Ectodermal cell (in vitro differentiated cells): ENCODE data around the gene AFF4.
"Not testable (repeated sequence)": the region's sequence is repeated elsewhere in the genome, so short reads cannot be mapped to it uniquely, and the experiment has no call there.

Experiments used
- H3K27ac ChIP-seq: 2 replicates; pipeline ENCODE4 v1.7.0; 2013; ENCODE audit warnings: mild to moderate bottlenecking, low read depth, low read length; ENCODE audit not compliant: insufficient read depth, poor library complexity, severe bottlenecking
- H3K27me3 ChIP-seq: 2 replicates; pipeline ENCODE4 v1.7.0; 2013; ENCODE audit warnings: mild to moderate bottlenecking, low read length; ENCODE audit not compliant: insufficient read depth, control insufficient read depth, poor library complexity, severe bottlenecking
- H3K36me3 ChIP-seq: one replicate; pipeline ENCODE4 v1.7.0; 2013; ENCODE audit warnings: low read length; ENCODE audit not compliant: control insufficient read depth, insufficient read depth
- H3K4me1 ChIP-seq: one replicate; pipeline ENCODE4 v1.7.0; 2013; ENCODE audit warnings: low read length; ENCODE audit not compliant: control insufficient read depth, insufficient read depth
- H3K4me3 ChIP-seq: 2 replicates; pipeline ENCODE4 v1.7.0; 2013; ENCODE audit warnings: low read depth, low read length, control low read depth; ENCODE audit not compliant: insufficient read depth
- H3K9me3 ChIP-seq: 2 replicates; pipeline ENCODE4 v1.7.0; 2013; ENCODE audit warnings: mild to moderate bottlenecking, low read length, moderate library complexity; ENCODE audit not compliant: control insufficient read depth
- WGBS, 2 experiments: methylation state at CpG; one replicate each; pipeline ENCODE4 v1.1.7; 2013; ENCODE audit warnings: missing lambda C conversion rate in 2 of 2; 5-methylcytosine and 5-hydroxymethylcytosine counted together

Gene AFF4

DNA sequence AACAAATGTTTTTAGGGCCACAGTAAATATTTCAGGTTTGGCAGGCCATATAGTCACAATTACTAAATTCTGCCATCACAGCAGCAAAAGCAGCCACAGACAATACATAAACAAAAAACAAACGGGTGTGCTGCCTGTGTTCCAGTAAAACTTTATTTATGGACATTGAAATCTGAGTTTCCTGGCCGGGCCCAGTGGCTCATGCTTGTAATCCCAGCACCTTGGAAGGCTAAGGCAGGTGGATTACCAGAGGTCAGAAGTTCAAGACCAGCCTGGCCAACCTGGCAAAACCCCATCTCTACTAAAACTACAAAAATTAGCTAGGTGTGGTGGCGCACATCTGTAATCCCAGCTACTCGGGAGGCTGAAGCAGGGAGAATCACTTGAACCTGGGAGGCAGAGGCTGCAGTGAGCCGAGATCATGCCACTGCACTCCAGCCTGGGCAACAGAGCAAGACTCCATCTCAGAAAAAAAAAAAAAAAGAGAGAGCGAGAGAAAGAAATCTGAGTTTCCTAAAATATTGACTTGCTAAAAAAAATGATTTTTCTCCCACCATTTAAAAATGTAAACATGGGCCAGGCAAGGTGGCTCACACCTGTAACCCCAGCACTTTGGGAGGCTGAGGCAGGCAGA is 7.2 kb downstream of the AFF4 start:
- not testable (repeated sequence) for H3K36me3 ChIP-seq, H3K27me3 ChIP-seq, H3K9me3 ChIP-seq, H3K4me3 ChIP-seq, H3K4me1 ChIP-seq, H3K27ac ChIP-seq
- 91 to 96% methylated on average over 5 to 6 of the region's 6 CpGs for WGBS, 2 experiments

DNA sequence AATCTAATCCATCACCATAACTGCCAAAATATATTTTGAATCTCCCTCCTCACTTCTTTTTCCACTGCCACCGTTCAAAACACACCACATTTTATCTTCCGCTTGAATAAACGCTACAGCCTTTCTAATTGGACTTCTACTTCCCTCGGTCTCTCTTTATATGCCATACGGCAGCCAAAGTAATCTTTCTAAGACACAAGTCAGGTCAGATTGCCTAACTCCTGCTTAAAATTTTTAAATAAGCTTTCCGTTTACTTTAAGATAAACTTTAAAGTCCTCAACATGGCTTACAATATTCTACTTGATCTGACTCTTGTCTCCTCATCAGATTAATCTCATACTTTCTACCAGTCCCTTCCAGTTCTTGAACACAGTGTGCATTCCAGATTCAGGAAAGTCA is 9.7 kb downstream of the AFF4 start:
- Histone ChIP-seq H3K27me3 (no peaks in the 10 kb centered on the region), H3K36me3 (peaks cover 4% of the 10 kb centered on the region), H3K4me1 (no peaks in the 10 kb centered on the region), H3K9me3 (no peaks in the 10 kb centered on the region), H3K27ac (no peak overlapping the region), H3K4me3 (no peak overlapping the region)
- WGBS, 2 experiments, result 85 to 89% methylated on average over 6 of the region's 6 CpGs

DNA sequence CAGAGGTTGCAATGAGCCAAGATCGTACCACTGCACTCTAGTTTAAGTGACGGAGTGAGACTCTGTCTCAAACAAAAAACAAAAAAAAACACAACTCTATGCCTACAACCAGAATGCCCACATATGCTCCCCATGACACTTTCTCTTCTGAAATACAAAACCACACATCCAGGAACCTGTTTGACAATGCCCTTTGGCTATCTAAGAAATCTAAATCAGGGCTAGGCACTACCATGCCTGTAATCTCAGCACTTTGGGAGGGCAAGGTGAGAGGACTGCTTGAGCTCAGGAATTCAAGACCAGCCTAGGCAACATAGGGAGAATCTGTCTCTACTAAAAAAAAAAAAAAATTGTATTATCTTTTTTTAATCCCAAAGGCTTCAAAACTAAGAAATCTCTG is 10.6 kb downstream of the AFF4 start:
- no peak overlapping the region for H3K4me3 ChIP-seq
- H3K36me3 ChIP-seq, result peaks cover 4% of the 10 kb centered on the region
- no peaks in the 10 kb centered on the region for H3K9me3 ChIP-seq
- H3K27ac ChIP-seq, result no peak overlapping the region
- WGBS, 2 experiments, result 94 to 95% methylated on average over 2 of the region's 2 CpGs
- H3K4me1 ChIP-seq, result no peaks in the 10 kb centered on the region
- H3K27me3 ChIP-seq, result no peaks in the 10 kb centered on the region

DNA sequence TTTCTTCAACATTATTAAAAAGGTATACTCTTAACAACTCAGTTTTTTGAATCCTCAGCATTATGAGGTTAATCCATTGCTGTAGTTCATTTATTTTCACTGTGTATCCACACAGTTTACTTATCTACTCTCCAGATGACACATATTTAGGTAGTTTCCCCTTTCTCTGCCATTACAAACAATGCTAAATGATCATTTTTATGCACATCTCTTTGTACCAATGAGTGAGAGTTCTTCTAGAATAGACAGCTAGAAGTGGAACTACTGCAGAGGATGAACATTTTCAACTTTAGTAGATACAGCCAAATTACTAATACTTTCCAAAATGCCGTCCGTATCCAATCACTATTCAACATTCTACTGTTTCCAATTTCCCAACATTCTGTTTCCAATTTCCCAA is 11.5 kb downstream of the AFF4 start:
- Histone ChIP-seq H3K27ac (no peak overlapping the region), H3K9me3 (no peaks in the 10 kb centered on the region), H3K4me3 (no peak overlapping the region), H3K36me3 (peaks cover 4% of the 10 kb centered on the region), H3K27me3 (no peaks in the 10 kb centered on the region), H3K4me1 (no peaks in the 10 kb centered on the region)
- WGBS, 2 experiments, result 91 to 98% methylated on average over 2 of the region's 2 CpGs

DNA sequence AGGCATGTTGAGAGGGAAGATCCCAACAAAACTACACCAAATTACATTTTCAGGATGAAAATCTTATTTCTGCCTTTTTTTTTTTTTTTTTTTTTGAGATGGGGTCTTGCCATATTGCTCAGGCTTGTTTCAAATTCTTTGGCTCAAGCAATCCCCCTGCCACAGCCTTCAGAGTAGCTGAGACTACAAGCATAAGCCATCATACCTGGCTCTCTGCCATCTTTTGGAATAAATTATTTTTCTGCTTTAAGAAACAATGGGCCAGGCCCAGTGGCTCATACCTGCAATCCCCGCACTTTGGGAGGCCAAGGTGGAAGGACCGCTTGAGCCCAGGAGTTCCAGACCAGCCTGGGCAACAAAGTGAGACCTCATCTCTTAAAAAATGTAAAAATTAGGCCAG is 14.3 kb downstream of the AFF4 start:
- no peaks in the 10 kb centered on the region for H3K9me3 ChIP-seq
- no peaks in the 10 kb centered on the region for H3K27me3 ChIP-seq
- no peaks in the 10 kb centered on the region for H3K36me3 ChIP-seq
- WGBS, 2 experiments, result 94 to 96% methylated on average over 2 of the region's 2 CpGs
- no peaks in the 10 kb centered on the region for H3K4me1 ChIP-seq
- no peak overlapping the region for H3K27ac ChIP-seq
- H3K4me3 ChIP-seq, result no peak overlapping the region

DNA sequence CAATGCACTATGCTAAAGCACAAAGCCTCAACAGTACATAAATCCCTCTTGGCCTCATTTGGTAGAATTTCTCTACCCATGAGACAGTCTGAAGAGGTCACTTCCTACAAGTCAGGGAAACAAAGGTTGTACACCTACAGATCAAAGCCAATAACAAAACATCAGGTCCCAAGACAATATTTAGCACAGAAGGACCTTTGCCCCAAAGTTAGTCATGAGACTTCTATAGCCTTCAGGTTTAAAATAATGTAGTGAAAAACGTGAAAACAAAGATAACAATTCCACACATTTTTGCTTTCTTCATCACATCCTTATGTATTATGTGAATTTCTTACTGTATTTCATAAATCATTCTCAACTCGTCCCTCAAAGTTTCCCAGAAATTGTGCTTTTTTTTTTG is 15.8 kb downstream of the AFF4 start:
- no peaks in the 10 kb centered on the region for H3K27me3 ChIP-seq
- no peak overlapping the region for H3K27ac ChIP-seq
- WGBS, 2 experiments, result 85 to 90% methylated on average over 2 of the region's 2 CpGs
- H3K4me3 ChIP-seq, result no peak overlapping the region
- no peaks in the 10 kb centered on the region for H3K9me3 ChIP-seq
- no peaks in the 10 kb centered on the region for H3K4me1 ChIP-seq
- no peaks in the 10 kb centered on the region for H3K36me3 ChIP-seq

DNA sequence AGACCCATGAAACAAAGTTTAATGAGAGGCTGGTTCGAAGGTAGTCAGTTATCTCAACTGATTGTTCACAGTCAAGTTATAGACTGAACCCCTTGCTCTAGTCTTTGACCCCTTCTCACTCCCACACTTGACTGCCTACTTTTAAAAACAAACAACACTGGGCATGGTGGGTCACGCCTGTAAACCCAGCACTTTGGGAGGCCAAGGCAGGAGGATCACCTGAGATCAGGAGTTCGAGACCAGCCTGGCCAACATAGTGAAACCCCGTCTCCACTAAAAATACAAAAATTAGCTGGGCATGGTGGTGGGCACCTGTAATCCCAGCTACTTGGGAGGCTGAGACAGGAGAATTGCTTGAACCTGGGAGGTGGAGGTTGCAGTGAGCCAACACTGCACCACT is 18.1 kb downstream of the AFF4 start:
- not testable (repeated sequence) for H3K27me3 ChIP-seq, H3K9me3 ChIP-seq, H3K36me3 ChIP-seq, H3K4me3 ChIP-seq, H3K4me1 ChIP-seq, H3K27ac ChIP-seq
- 88 to 95% methylated on average over 4 of the region's 4 CpGs for WGBS, 2 experiments

DNA sequence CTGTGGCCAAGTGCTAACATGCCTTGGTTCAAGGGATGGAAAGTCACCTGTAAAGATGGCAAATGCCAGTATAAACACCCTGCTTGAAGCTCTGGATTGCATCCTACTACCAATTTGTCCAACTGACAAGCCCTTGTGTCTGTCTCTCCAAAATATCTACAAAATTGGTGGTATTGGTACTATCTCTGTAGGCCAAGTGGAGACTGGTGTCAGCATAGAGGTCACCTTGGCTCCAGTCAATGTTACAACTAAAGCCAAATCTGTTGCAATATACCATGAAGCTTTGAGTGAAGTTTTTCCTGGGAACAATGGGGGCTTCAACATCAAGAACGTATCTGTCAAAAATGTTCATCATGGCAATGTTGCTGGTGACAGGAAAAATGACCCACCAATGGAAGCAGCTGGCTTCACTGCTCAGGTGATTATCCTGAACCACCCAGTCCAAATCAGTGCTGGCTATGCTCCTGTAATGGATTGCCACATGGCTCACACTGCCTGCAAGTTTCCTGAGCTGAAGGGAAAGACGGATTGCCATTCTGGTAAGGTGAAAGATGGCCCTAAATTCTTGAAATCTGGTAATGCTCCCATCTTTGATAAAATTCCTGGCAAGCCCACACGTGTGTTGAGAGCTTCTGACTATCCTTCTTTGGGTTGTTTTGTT is 19.9 kb downstream of the AFF4 start:
- H3K27ac ChIP-seq, result no peak overlapping the region
- 94 to 96% methylated on average over 3 of the region's 3 CpGs for WGBS, 2 experiments
- H3K4me1 ChIP-seq, result no peaks in the 10 kb centered on the region
- H3K9me3 ChIP-seq, result no peaks in the 10 kb centered on the region
- no peak overlapping the region for H3K4me3 ChIP-seq
- no peaks in the 10 kb centered on the region for H3K36me3 ChIP-seq
- H3K27me3 ChIP-seq, result no peaks in the 10 kb centered on the region

DNA sequence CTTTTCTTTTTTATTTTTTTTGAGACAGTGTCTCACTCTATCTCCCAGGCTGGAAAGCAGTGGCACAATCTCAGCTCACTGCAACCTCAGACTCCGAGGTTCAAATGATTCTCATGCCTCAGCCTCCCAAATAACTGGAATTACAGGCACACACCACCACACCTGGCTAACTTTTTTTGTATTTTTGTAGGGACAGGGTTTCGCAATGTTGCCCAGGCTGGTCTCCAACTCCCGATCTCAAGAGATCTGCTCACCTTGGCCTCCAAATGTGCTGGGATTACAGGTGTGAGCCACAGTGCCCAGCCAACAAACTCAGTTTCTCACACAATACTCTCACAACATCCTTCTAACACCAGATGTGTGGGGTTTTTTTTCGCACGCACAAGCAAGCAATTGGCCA is 22.1 kb downstream of the AFF4 start:
- 93 to 95% methylated on average over 5 of the region's 5 CpGs for WGBS, 2 experiments

DNA sequence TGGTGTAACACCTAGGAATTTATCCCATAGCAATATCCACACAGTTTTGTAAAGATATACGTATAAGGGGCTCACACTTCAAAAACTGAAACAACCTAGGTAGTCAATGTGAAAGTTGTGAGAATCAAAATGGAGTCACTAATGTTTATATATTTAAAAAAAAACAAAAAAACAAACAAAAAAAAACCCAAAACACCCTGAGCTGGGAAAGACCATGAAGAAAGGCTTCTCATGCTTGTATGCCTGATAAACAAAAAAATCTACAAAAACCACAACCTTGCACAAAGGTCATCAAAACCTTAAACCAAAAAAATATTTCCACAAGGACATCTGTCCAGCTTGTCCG is 35.4 kb downstream of the AFF4 start:
- Histone ChIP-seq H3K27ac (no peak overlapping the region), H3K36me3 (peaks cover 39% of the 10 kb centered on the region), H3K4me1 (no peaks in the 10 kb centered on the region), H3K4me3 (no peak overlapping the region), H3K27me3 (no peaks in the 10 kb centered on the region), H3K9me3 (no peaks in the 10 kb centered on the region)
- 96 to 100% methylated on average over 1 of the region's 2 CpGs for WGBS, 2 experiments

More for the DNA sequence above, 22.1 kb downstream of the AFF4 start:
- Histone ChIP-seq H3K9me3 (no peaks in the 10 kb centered on the region), H3K27ac (no peak overlapping the region), H3K4me3 (no peak overlapping the region), H3K27me3 (no peaks in the 10 kb centered on the region), H3K36me3 (no peaks in the 10 kb centered on the region), H3K4me1 (no peaks in the 10 kb centered on the region)
